GM18870 (cell line): ENCODE results near the gene NCOR2.

ENCODE experiments used
- ATAC-seq: cut with Tn5 transposase; IDR thresholded peaks from one replicate; pipeline ENCODE4 v1.9.1; 2021; ENCODE audit warnings: moderate library complexity; ENCODE audit not compliant: unreplicated experiment

The NCOR2 gene

GRCh38 chr12:124561231-124561630 is 6.2 kb downstream of the NCOR2 start:
- ATAC-seq = no peak

- no peak for ATAC-seq
Observed at GRCh38 chr12:124560146-124560890, 7.1 kb downstream of the NCOR2 start.

- ATAC-seq = no peak
Observed at GRCh38 chr12:124559182-124560017, 8.0 kb downstream of the NCOR2 start.

GRCh38 chr12:124558313-124558712 is 9.1 kb downstream of the NCOR2 start:
- no peak for ATAC-seq

- no peak for ATAC-seq
Observed at GRCh38 chr12:124557518-124558223, 9.7 kb downstream of the NCOR2 start.

GRCh38 chr12:124556896-124557501 is 10.4 kb downstream of the NCOR2 start:
- ATAC-seq = no peak

- no peak for ATAC-seq
Observed at GRCh38 chr12:124556074-124556466, 11.3 kb downstream of the NCOR2 start.

GRCh38 chr12:124555168-124556073 is 12.0 kb downstream of the NCOR2 start:
- no peak for ATAC-seq

- no peak for ATAC-seq
Observed at GRCh38 chr12:124554429-124555029, 12.9 kb downstream of the NCOR2 start.

- no peak for ATAC-seq
Observed at GRCh38 chr12:124553862-124554428, 13.5 kb downstream of the NCOR2 start.

- ATAC-seq = no peak
Observed at GRCh38 chr12:124551268-124552144, 15.9 kb downstream of the NCOR2 start.

GRCh38 chr12:124550123-124551089 is 17.0 kb downstream of the NCOR2 start:
- no peak for ATAC-seq

- ATAC-seq = no peak
Observed at GRCh38 chr12:124549629-124550028, 17.8 kb downstream of the NCOR2 start.

GRCh38 chr12:124548854-124549378 is 18.5 kb downstream of the NCOR2 start:
- ATAC-seq = no peak

- ATAC-seq = no peak
Observed at GRCh38 chr12:124547626-124548025, 19.8 kb downstream of the NCOR2 start.

- ATAC-seq = peak; percentile 79
Observed at GRCh38 chr12:124545508-124546418, 21.6 kb downstream of the NCOR2 start.
